ENCODE results near the gene ZDHHC16. TPM values are rescaled to one million over a fixed set of nuclear protein-coding genes. Genes with fewer than 3 reads are reported as not detected.

The ZDHHC16 gene
- total RNA-seq, 8 experiments from 2014 or later, result 11.8 to 48.3 (median 25.7) TPM

DNA sequence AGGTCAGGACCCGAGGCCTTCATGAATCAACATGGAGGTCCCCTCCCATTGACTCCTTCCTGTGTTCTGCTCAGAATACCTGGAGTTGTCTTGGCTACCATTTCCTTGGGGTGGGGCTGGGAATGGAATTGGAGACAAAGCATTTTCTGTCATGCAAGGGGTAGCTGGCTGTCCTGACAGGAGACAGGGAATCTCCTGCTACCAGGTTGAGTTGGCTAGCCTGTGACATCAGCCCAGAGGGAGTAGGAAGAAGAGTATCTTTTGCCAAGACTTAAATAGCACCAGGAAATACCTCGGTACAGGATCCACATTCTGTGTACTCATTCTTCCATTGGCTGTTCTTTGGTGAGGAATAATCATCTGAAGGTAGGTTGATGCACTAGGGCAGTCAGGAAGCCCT, 4.9 kb downstream of the ZDHHC16 start:
- Histone ChIP-seq H3K4me3 (no peak overlapping the region), H3K27ac (no peak overlapping the region), H3K4me1 (replicated peaks in 1 of 2) (peaks cover 5 to 6% of the 10 kb centered on the region in 2 donors)
- WGBS, 10 experiments, result 100% methylated on average over 1 to 2 of the region's 2 CpGs; no CpG with 5 or more reads in 7 of the 10 experiments
- in situ Hi-C loops (cut with MboI; ENCODE audit: low pct_unique_long_range_greater_than_20kb in 2 of 9, low sequenced_read_pairs in 9 of 9, unreplicated experiment in 9 of 9), result loop anchor here in 1 of 9 experiments (25.0 kb wide), 1 partner anchor 111 kb away; the partner anchor contains the start of gene ANKRD2
- ATAC-seq (replicated peaks in 6 of 8), result no peak

DNA sequence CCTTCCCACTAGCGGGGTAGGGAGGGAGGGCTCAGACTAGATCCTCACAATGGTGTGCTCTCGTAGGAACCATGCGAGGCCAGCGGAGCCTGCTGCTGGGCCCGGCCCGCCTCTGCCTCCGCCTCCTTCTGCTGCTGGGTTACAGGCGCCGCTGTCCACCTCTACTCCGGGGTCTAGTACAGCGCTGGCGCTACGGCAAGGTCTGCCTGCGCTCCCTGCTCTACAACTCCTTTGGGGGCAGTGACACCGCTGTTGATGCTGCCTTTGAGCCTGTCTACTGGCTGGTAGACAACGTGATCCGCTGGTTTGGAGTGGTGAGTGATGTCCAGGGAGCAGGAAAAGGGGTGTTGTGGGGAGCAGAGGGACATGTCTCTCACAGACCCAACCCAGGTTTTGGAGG, 5.6 kb downstream of the ZDHHC16 start:
- 87 to 100% (median 91%) methylated on average over 1 to 10 of the region's 17 CpGs; no CpG with 5 or more reads in 5 of the 10 experiments for WGBS, 10 experiments
- H3K4me3 ChIP-seq, result no peak overlapping the region
- peaks cover 5% of the 10 kb centered on the region in 2 donors for H3K4me1 ChIP-seq (replicated peaks in 1 of 2)
- in situ Hi-C loops (cut with MboI; ENCODE audit: low pct_unique_long_range_greater_than_20kb in 2 of 9, low sequenced_read_pairs in 9 of 9, unreplicated experiment in 9 of 9), result loop anchor here in 1 of 9 experiments (25.0 kb wide), 1 partner anchor 111 kb away; the partner anchor contains the start of gene ANKRD2
- peak in 4 of 8 experiments; percentile 18 to 29 (median 27) for ATAC-seq (replicated peaks in 6 of 8)
- no peak overlapping the region for H3K27ac ChIP-seq

DNA sequence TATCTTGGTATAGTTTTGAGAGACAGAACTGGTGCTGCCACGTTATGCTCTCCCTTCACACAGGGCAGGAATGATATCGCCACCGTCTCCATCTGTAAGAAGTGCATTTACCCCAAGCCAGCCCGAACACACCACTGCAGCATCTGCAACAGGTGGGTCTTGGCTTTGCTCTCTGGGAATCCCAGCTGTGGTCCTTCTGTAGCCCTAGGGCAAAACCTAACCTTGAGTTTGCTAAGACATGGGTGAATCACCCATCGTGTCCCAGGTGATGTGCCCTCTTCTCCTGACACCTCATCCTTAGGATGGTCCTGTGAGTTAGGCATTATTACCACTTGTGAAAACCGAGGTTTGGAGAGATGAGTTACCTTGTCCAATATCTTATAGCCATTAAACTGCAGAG, 6.4 kb downstream of the ZDHHC16 start:
- WGBS, 10 experiments, result 56 to 91% (median 83%) methylated on average over 1 to 6 of the region's 6 CpGs; no CpG with 5 or more reads in 5 of the 10 experiments
- in situ Hi-C loops (cut with MboI; ENCODE audit: low pct_unique_long_range_greater_than_20kb in 2 of 9, low sequenced_read_pairs in 9 of 9, unreplicated experiment in 9 of 9), result loop anchor here in 1 of 9 experiments (25.0 kb wide), 1 partner anchor 110 kb away; the partner anchor contains the start of gene ANKRD2
- no peak overlapping the region for H3K27ac ChIP-seq
- no peaks in the 10 kb centered on the region for H3K4me1 ChIP-seq (replicated peaks in 1 of 2)
- ATAC-seq (replicated peaks in 6 of 8), result no peak
- H3K4me3 ChIP-seq, result no peak overlapping the region

DNA sequence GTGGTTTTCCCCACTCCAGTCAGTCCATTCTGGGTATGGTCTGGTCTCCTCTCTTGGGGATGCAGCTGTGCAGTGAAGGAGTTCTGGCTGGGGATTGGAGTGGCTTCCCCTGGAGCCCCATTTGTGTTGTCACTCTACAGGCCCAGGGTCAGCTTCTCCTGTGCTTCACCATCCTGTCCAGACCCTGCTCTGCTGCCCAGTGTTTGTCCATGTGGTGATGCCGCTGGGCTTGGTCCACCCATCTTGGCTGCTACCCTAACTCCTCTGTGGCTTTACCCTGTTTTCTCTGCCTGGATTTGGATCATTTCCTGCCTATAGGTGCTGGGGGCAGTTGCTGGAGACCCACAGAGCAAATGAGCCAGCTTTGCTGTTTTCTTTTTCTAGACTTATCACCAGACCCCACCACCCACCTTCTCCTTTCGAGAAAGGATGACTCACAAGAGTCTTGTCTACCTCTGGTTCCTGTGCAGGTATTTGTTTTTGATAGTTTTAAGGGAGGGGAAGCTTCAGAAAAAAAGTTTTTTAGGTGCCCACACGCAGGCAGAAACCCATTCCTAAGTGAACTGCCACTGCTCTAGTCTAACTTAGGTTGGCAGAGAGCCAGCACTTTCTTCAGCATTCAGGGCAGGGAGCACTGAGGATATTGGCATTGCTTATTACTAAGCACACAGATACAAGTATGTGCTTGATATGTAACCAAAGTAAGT, 8.5 kb downstream of the ZDHHC16 start:
- in situ Hi-C loops (cut with MboI; ENCODE audit: low pct_unique_long_range_greater_than_20kb in 2 of 9, low sequenced_read_pairs in 9 of 9, unreplicated experiment in 9 of 9), result loop anchor here in 1 of 9 experiments (25.0 kb wide), 1 partner anchor 108 kb away; the partner anchor contains the start of gene ANKRD2
- 46 to 100% (median 90%) methylated on average over 1 to 3 of the region's 3 CpGs; no CpG with 5 or more reads in 4 of the 10 experiments for WGBS, 10 experiments
- Histone ChIP-seq H3K4me1 (replicated peaks in 1 of 2) (no peaks in the 10 kb centered on the region), H3K27ac (no peak overlapping the region), H3K4me3 (no peak overlapping the region)
- ATAC-seq (replicated peaks in 6 of 8), result peak in 4 of 8 experiments; percentile 15 to 33 (median 18)

DNA sequence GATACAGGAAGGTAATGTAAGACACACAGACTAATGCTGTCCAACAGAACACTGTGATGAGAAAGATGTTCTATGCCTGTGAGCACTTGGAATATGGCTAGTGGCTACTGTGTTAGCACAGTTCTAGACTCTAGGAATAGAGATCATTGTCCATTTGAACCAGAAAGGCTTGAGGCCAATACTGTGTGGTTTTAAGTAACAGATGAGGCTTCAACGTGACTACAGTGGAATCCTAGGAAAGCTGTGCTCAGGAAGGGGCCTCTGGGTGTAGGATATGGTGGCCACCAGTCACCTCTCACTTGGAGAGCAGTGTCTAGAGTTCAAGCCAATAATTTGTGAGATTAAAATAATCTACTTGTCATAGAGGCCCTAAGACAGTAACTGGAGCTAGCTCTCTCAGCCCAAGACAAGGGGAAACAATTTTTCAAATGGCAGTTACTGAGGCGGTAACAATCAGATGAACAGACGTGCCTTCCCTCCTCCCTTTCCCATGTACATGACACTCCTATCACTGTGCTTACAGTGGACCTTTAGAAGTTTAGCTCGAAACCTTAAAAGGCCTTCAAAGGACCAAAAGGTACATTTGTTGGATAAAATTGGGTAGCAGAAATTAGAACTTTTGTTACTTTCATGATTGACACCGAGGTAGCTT, 10.2 kb downstream of the ZDHHC16 start:
- Histone ChIP-seq H3K4me1 (replicated peaks in 1 of 2) (no peaks in the 10 kb centered on the region), H3K4me3 (no peak overlapping the region), H3K27ac (no peak overlapping the region)
- in situ Hi-C loops (cut with MboI; ENCODE audit: low pct_unique_long_range_greater_than_20kb in 2 of 9, low sequenced_read_pairs in 9 of 9, unreplicated experiment in 9 of 9), result loop anchor here in 1 of 9 experiments (25.0 kb wide), 1 partner anchor 106 kb away; the partner anchor contains the start of gene ANKRD2
- ATAC-seq (replicated peaks in 6 of 8), result no peak
- 0 to 100% (median 76%) methylated on average over 1 to 5 of the region's 5 CpGs; no CpG with 5 or more reads in 1 of the 10 experiments for WGBS, 10 experiments

DNA sequence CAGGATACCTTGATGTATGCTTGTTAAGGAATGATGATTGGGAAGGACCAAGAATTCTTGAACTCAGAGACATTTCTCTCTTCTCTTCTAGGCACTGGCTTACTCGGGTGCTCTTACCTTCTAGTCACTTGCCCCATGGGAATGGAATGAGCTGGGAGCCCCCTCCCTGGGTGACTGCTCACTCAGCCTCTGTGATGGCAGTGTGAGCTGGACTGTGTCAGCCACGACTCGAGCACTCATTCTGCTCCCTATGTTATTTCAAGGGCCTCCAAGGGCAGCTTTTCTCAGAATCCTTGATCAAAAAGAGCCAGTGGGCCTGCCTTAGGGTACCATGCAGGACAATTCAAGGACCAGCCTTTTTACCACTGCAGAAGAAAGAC, 10.7 kb downstream of the ZDHHC16 start:
- Histone ChIP-seq H3K4me3 (no peak overlapping the region), H3K27ac (no peak overlapping the region), H3K4me1 (replicated peaks in 1 of 2) (no peaks in the 10 kb centered on the region)
- no peak for ATAC-seq (replicated peaks in 6 of 8)
- 60 to 100% (median 93%) methylated on average over 1 to 3 of the region's 3 CpGs; no CpG with 5 or more reads in 6 of the 10 experiments for WGBS, 10 experiments
- in situ Hi-C loops (cut with MboI; ENCODE audit: low pct_unique_long_range_greater_than_20kb in 2 of 9, low sequenced_read_pairs in 9 of 9, unreplicated experiment in 9 of 9), result loop anchor here in 1 of 9 experiments (25.0 kb wide), 1 partner anchor 106 kb away; the partner anchor contains the start of gene ANKRD2

DNA sequence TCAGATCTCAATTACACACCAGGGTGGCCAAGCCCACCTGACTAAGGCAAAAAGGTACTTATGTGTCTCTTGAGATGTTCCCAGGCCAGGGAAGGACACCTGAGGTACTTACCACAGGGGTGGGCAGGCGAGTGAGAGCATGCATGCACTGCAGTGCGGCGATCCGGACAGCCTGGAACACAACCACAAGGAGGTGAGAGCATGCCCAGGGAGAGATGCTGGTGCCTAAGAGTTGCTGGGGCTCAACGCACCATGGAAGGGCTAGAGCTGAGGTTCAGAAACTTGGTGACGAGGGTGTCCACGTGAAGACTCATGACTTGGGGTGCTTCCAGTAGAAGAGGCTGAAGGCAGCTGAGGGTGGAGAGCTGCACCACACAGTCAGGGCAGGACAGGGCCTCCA, 13.1 kb downstream of the ZDHHC16 start:
- no peak overlapping the region for H3K27ac ChIP-seq
- no peak overlapping the region for H3K4me3 ChIP-seq
- in situ Hi-C loops (cut with MboI; ENCODE audit: low pct_unique_long_range_greater_than_20kb in 2 of 9, low sequenced_read_pairs in 9 of 9, unreplicated experiment in 9 of 9), result loop anchor here in 1 of 9 experiments (25.0 kb wide), 1 partner anchor 103 kb away; the partner anchor contains the start of gene ANKRD2
- no peak for ATAC-seq (replicated peaks in 6 of 8)
- 20 to 100% (median 100%) methylated on average over 1 to 3 of the region's 7 CpGs; no CpG with 5 or more reads in 4 of the 10 experiments for WGBS, 10 experiments
- H3K4me1 ChIP-seq (replicated peaks in 1 of 2), result no peaks in the 10 kb centered on the region

DNA sequence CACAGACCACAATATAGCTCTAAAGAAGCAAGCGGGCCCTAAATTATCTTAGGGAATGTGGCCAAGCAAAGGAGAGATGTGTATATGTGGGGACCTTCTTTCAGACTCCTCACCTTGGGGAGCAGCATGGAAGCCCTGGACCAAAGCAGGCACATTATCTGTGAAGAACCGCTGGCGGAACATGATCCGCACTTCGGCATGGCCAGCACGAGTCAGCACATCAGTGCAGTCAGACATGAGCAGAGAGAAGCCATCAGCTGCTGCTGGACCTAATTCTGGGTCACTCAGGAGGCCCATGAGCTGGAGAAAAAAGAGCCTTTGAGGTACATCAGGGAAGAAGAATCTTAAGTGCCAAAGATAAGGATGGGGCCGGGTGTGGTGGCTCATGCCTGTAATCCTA, 14.0 kb downstream of the ZDHHC16 start:
- Histone ChIP-seq H3K27ac (no peak overlapping the region), H3K4me3 (no peak overlapping the region), H3K4me1 (replicated peaks in 1 of 2) (no peaks in the 10 kb centered on the region)
- in situ Hi-C loops (cut with MboI; ENCODE audit: low pct_unique_long_range_greater_than_20kb in 2 of 9, low sequenced_read_pairs in 9 of 9, unreplicated experiment in 9 of 9), result loop anchor here in 1 of 9 experiments (25.0 kb wide), 1 partner anchor 102 kb away; the partner anchor contains the start of gene ANKRD2
- no peak for ATAC-seq (replicated peaks in 6 of 8)
- WGBS, 10 experiments, result 60 to 100% (median 80%) methylated on average over 1 to 6 of the region's 7 CpGs; no CpG with 5 or more reads in 3 of the 10 experiments

DNA sequence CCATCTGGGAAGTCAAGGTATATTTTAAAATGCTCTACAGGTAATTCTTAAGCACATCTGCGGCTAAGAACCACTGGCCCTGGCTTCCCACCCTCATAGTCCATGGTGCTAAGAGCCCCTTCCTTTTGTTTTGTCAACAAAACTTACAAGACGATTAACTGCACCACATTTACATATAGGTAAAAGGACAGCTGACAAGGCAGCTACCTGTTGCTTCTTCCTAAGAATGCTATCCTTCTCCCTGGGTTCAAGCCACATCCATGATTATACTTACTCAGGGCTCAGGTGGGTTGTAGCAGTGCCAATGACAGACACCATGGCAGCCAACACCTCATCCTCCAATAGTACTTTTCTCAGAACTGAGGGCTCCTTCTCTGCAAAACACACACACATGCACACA, 16.3 kb downstream of the ZDHHC16 start:
- no peak overlapping the region for H3K4me3 ChIP-seq
- no peaks in the 10 kb centered on the region for H3K4me1 ChIP-seq (replicated peaks in 1 of 2)
- ATAC-seq (replicated peaks in 6 of 8), result no peak
- WGBS, 10 experiments, result 62 to 100% (median 93%) methylated on average over 1 to 2 of the region's 2 CpGs; no CpG with 5 or more reads in 4 of the 10 experiments
- no peak overlapping the region for H3K27ac ChIP-seq
- in situ Hi-C loops (cut with MboI; ENCODE audit: low pct_unique_long_range_greater_than_20kb in 2 of 9, low sequenced_read_pairs in 9 of 9, unreplicated experiment in 9 of 9), result loop anchor here in 1 of 9 experiments (25.0 kb wide), 1 partner anchor 100 kb away; the partner anchor contains the start of gene ANKRD2

DNA sequence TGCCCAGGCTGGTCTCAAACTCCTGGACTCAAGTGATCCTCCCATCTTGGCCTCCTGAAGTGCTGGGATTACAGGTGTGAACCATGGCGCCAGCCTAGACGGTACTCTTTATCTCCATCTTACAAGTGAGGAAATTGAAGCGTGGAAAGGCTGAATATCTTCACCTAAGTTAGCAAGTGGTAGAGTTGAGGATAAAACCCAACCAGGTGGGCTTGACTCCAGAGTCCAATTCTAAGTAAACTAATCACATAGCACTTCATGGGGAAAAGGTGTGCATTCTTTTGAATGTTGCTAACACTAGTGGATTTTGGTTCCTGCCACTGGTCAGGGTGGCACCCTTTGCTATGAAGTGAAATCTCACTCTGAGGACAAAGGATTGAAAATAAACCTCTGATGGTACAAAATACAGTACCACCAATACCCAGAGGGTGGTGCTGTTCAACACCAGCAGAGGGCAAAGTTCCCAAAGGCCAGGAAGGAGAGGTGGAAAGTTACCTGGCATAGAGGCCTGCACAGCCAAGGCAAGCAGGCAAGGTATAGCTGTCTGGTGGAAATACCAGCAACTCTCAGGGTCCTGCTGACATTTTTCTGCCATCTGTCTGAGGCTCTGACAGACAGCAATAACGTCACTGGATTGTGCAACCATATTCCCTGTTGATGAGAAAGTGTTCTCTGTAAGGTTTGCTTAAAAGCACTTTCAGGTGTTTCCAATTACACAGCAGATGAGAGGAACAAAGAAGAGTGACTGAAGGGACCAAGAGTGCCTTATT, 17.6 kb downstream of the ZDHHC16 start:
- in situ Hi-C loops (cut with MboI; ENCODE audit: low pct_unique_long_range_greater_than_20kb in 2 of 9, low sequenced_read_pairs in 9 of 9, unreplicated experiment in 9 of 9), result loop anchor here in 1 of 9 experiments (25.0 kb wide), 1 partner anchor 99 kb away; the partner anchor contains the start of gene ANKRD2
- Histone ChIP-seq H3K27ac (no peak overlapping the region), H3K4me1 (replicated peaks in 1 of 2) (no peaks in the 10 kb centered on the region), H3K4me3 (no peak overlapping the region)
- WGBS, 10 experiments, result 70 to 100% (median 89%) methylated on average over 1 to 4 of the region's 4 CpGs; no CpG with 5 or more reads in 2 of the 10 experiments
- peak in 7 of 8 experiments; percentile 22 to 72 (median 51) for ATAC-seq (replicated peaks in 6 of 8)

DNA sequence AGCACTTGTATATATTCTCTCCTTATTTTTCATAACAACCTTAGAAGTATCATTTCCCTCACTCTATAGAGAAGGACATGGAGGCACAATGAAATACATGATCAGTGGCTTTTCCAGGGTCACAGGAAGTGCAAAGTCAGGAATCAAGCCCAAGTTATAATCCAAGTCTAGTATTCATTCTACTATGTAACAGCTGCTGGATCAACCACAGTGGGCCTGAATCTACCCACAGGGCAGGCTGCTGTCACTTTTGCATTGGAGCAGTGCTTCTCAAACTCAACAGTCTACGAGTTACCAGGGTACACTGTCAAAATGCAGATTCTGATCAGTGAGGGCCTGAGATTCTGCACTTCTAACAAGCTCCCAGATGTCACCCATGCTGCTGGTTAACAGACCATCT, 18.3 kb downstream of the ZDHHC16 start:
- no peak for ATAC-seq (replicated peaks in 6 of 8)
- H3K4me3 ChIP-seq, result no peak overlapping the region
- no peak overlapping the region for H3K27ac ChIP-seq
- WGBS, 10 experiments, result 67 to 100% (median 78%) methylated on average over 1 of the region's 1 CpG; no CpG with 5 or more reads in 7 of the 10 experiments
- in situ Hi-C loops (cut with MboI; ENCODE audit: low pct_unique_long_range_greater_than_20kb in 2 of 9, low sequenced_read_pairs in 9 of 9, unreplicated experiment in 9 of 9), result loop anchor here in 1 of 9 experiments (25.0 kb wide), 1 partner anchor 98 kb away; the partner anchor contains the start of gene ANKRD2
- no peaks in the 10 kb centered on the region for H3K4me1 ChIP-seq (replicated peaks in 1 of 2)

DNA sequence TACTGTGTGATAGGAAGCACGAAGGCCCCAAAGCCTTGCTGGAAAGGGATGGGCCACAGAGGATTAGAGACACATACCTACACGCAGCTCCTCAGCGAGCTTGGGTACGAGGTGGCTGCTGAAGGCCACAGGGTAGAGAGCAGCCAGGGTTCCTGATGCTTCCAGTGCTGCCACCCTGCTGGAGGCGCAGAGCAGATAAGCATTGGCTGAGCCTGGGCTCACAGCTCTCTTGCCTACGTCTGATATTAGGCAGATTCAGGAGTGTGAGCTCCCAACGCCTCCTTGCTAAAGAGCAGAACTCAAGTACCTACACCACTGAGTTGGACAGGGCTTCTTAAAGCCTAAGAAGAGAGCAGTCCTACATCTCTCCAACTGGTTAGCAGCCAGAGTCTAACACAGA, 20.0 kb downstream of the ZDHHC16 start:
- WGBS, 10 experiments, result 95 to 100% (median 98%) methylated on average over 1 to 7 of the region's 7 CpGs; no CpG with 5 or more reads in 4 of the 10 experiments
- Histone ChIP-seq H3K4me1 (replicated peaks in 1 of 2) (no peaks in the 10 kb centered on the region), H3K4me3 (no peak overlapping the region), H3K27ac (no peak overlapping the region)
- in situ Hi-C loops (cut with MboI; ENCODE audit: low pct_unique_long_range_greater_than_20kb in 2 of 9, low sequenced_read_pairs in 9 of 9, unreplicated experiment in 9 of 9), result loop anchor here in 1 of 9 experiments (25.0 kb wide), 1 partner anchor 96 kb away; the partner anchor contains the start of gene ANKRD2
- ATAC-seq (replicated peaks in 6 of 8), result peak in 1 of 8 experiments; percentile 5

Measured in motor neuron (in vitro differentiated cells).